ENCODE measurements around the gene KIAA0930.

GRCh38 chr22:45248832-45249561 lies 8.3 kb upstream of the KIAA0930 start:
- TF ChIP-seq POLR2A (IDR thresholded peaks at IDR 0.05) = no peak
- TF ChIP-seq, protein P1, sequence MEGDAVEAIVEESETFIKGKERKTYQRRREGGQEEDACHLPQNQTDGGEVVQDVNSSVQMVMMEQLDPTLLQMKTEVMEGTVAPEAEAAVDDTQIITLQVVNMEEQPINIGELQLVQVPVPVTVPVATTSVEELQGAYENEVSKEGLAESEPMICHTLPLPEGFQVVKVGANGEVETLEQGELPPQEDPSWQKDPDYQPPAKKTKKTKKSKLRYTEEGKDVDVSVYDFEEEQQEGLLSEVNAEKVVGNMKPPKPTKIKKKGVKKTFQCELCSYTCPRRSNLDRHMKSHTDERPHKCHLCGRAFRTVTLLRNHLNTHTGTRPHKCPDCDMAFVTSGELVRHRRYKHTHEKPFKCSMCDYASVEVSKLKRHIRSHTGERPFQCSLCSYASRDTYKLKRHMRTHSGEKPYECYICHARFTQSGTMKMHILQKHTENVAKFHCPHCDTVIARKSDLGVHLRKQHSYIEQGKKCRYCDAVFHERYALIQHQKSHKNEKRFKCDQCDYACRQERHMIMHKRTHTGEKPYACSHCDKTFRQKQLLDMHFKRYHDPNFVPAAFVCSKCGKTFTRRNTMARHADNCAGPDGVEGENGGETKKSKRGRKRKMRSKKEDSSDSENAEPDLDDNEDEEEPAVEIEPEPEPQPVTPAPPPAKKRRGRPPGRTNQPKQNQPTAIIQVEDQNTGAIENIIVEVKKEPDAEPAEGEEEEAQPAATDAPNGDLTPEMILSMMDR (IDR thresholded peaks at IDR 0.05) = no peak
